ENCODE results near the gene CLDN7. TPM values are rescaled to one million over a fixed set of nuclear protein-coding genes. Genes with fewer than 3 reads are reported as not detected.

CLDN7 gene
- total RNA-seq, 4 donors from 2014 or later, result 2.0 to 5.9 (median 2.4) TPM; not detected in 1

DNA sequence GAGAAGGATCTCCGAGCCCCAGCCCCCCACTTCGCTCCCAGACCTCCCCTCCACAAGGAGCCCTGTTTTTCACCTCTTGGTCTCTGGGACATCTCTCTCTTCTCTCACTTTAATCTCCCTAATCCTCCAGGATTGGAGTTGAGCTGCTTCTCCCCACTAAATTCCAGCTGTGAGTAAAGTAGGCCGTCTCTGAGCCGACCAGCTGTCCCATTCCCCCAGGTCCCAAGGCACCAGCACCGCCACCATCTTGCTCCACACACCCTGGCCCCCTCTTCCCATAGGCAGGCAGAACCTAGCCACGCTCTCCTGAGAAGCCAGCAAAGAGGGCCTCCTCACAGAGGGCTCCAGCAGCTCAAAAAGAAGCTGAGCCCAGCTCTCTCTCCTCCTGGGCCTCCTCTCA, 43.5 kb downstream of the CLDN7 start:
- H3K4me1 ChIP-seq, result peaks cover 0 to 78% (median 43%) of the 10 kb centered on the region in 4 donors
- no peaks in the 10 kb centered on the region for H3K9me3 ChIP-seq
- TF ChIP-seq, protein P1, sequence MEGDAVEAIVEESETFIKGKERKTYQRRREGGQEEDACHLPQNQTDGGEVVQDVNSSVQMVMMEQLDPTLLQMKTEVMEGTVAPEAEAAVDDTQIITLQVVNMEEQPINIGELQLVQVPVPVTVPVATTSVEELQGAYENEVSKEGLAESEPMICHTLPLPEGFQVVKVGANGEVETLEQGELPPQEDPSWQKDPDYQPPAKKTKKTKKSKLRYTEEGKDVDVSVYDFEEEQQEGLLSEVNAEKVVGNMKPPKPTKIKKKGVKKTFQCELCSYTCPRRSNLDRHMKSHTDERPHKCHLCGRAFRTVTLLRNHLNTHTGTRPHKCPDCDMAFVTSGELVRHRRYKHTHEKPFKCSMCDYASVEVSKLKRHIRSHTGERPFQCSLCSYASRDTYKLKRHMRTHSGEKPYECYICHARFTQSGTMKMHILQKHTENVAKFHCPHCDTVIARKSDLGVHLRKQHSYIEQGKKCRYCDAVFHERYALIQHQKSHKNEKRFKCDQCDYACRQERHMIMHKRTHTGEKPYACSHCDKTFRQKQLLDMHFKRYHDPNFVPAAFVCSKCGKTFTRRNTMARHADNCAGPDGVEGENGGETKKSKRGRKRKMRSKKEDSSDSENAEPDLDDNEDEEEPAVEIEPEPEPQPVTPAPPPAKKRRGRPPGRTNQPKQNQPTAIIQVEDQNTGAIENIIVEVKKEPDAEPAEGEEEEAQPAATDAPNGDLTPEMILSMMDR (IDR thresholded peaks at IDR 0.05), result no peak
- TF ChIP-seq POLR2A (IDR thresholded peaks at IDR 0.05) (no peak), EP300 (IDR thresholded peaks at IDR 0.05) (no peak)
- peak overlapping the region; percentile 81 to 98 (median 96) for H3K27ac ChIP-seq
- no peak overlapping the region for H3K4me3 ChIP-seq
- no peak for DNase-seq (ENCODE audit: low spot score in 2 of 2)
- 67 to 74% methylated on average over 6 of the region's 6 CpGs for WGBS, 2 donors
- H3K27me3 ChIP-seq, result no peaks in the 10 kb centered on the region
- peaks cover 3 to 22% (median 3%) of the 10 kb centered on the region in 3 donors for H3K36me3 ChIP-seq

DNA sequence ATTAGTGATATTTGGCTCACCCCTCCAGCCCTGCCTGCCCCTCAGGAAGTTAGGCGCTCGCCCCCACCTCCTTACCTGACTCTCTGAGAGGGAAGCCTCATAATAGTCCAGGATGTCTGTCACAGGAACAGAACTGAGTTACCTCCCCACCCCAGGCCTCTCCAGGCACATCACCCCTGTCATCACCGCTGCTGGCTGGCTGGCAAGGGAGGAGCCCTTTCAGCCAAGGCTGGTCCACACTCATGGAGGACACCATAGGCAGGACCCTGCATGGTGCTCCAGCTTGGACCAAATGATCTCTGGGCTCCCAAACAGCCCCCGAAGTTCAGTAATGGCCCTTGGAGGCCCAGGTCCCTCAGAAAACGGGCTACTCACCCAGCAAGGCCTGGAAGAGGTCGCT, 44.1 kb downstream of the CLDN7 start:
- Histone ChIP-seq H3K27ac (peak overlapping the region; percentile 62 to 98 (median 82)), H3K4me1 (peaks cover 0 to 81% (median 44%) of the 10 kb centered on the region in 4 donors), H3K27me3 (no peaks in the 10 kb centered on the region), H3K4me3 (peak overlapping the region in 2 of 4 donors; percentile 33 to 56), H3K36me3 (peaks cover 3 to 16% (median 3%) of the 10 kb centered on the region in 3 donors), H3K9me3 (no peaks in the 10 kb centered on the region)
- WGBS, 2 donors, result 53 to 56% methylated on average over 3 to 5 of the region's 6 CpGs
- DNase-seq (ENCODE audit: low spot score in 2 of 2), result no peak
- no peak for TF ChIP-seq POLR2A (IDR thresholded peaks at IDR 0.05)
- TF ChIP-seq EP300 (IDR thresholded peaks at IDR 0.05), result no peak
- TF ChIP-seq, protein P1 (IDR thresholded peaks at IDR 0.05), result no peak

DNA sequence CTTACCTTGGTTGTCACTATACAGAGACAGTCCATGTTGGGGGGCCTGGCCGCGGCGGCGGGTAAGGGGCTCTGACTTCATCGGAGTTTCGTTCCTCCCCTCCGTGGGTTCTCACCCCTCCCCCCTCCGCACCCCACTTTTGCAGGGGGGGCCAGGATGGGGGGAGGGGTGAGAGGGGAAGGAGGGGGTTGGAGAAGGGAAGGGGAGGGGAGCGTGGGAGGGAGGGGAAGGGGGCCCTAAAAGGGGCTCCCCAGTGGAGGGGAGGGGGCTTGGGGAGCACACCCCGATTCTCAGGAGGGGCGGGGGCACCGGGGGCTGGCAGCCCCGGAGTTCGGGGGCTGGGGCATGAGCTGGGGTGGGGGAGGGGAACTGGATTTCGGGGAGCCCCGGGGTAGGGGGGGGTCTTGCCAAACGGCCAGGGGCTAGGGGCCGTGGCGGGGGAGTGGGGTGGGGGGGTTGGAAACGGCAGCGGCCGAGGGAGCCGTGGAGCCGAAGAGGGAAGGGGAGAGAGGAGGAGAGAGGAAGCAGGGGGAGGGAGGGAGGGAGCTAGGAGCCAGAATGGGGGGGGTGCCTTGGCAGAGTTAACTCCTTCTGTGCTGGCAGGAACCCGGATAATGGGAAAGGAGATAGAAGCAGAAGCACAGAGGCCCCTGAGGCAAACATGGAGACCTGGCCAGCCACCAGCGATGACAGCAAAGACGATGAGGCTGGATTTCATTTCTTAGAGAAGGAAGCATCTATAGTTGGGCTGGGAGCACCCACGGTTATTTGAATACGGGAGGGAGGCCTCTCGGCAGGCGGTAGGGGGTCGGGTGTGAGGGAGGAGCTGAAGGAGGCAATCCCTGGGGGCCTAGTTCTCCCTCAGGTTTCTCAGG, 44.9 kb downstream of the CLDN7 start:
- H3K4me3 ChIP-seq, result peak overlapping the region; percentile 19 to 56 (median 31)
- TF ChIP-seq POLR2A (IDR thresholded peaks at IDR 0.05) (no peak), EP300 (IDR thresholded peaks at IDR 0.05) (no peak)
- TF ChIP-seq, protein P1 (IDR thresholded peaks at IDR 0.05), result no peak
- no peaks in the 10 kb centered on the region for H3K9me3 ChIP-seq
- H3K27ac ChIP-seq, result peak overlapping the region; percentile 62 to 98 (median 82)
- DNase-seq (ENCODE audit: low spot score in 2 of 2), result peak in 1 of 2 donors; percentile 53
- WGBS, 2 donors, result 1 to 3% methylated on average over 25 to 31 of the region's 32 CpGs
- peaks cover 0 to 8% (median 3%) of the 10 kb centered on the region in 3 donors for H3K36me3 ChIP-seq
- peaks cover 0 to 80% (median 44%) of the 10 kb centered on the region in 4 donors for H3K4me1 ChIP-seq
- H3K27me3 ChIP-seq, result peaks cover 0 to 5% of the 10 kb centered on the region in 2 donors

DNA sequence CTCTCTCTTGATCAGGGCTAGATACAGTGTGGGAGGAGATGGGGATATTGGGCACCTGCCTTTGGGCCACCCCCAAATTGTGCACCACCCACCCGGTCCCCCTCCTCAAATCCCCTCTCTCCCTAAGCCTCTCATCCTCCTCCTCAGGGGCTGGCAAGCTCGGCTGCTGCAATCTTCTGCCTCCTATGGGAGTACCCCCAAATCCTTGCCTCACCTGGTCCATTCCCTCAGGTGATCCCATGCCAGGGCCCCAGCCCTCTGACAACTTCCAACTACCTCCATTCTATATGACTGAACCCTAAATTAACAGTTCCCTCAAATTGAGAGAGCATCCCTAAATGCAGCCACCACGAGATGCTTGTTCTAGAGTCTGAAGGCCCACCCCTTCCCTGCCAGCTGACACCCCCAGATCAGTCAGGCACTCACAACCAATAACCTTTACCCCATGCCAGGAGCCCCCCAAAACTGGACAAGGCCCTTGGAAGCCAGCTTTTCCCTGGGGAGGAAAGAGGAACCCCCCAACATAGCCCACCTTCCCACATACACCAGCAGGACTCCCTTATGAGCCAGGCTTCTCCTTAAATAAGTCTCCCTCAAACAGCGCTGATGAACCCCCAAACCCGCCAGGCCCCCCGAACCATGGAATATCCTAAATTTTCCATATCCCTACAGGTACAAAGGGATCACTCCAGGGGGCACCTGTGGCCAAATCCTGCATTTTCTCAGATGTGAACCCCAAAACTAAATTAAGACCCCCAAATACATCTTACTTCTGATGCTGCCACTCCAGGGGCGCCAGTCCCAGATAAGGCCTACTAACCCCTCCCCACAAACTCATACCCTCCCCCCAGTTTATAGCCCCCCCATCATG, 45.8 kb downstream of the CLDN7 start:
- Histone ChIP-seq H3K9me3 (no peaks in the 10 kb centered on the region), H3K4me1 (peaks cover 0 to 78% (median 42%) of the 10 kb centered on the region in 4 donors), H3K27me3 (peaks cover 0 to 11% of the 10 kb centered on the region in 2 donors), H3K36me3 (no peaks in the 10 kb centered on the region), H3K27ac (peak overlapping the region in 3 of 4 donors; percentile 66 to 98 (median 97)), H3K4me3 (peak overlapping the region in 3 of 4 donors; percentile 29 to 56 (median 33))
- DNase-seq (ENCODE audit: low spot score in 2 of 2), result no peak
- 6 to 25% methylated on average over 7 of the region's 7 CpGs for WGBS, 2 donors
- no peak for TF ChIP-seq EP300 (IDR thresholded peaks at IDR 0.05)
- TF ChIP-seq POLR2A (IDR thresholded peaks at IDR 0.05), result no peak
- TF ChIP-seq, protein P1 (IDR thresholded peaks at IDR 0.05), result no peak

Measured in tibial nerve (tissue), 4 donors.